NCI-H2107 treated with DMSO at 0.1 percent for 48 hours (cell line): ENCODE measurements around the gene NHS.

Experiments
- DNase-seq: peaks from one replicate; lab custom pipeline; 2025; ENCODE audit not compliant: unreplicated experiment; lab: John Stamatoyannopoulos, UW

The NHS gene

DNA sequence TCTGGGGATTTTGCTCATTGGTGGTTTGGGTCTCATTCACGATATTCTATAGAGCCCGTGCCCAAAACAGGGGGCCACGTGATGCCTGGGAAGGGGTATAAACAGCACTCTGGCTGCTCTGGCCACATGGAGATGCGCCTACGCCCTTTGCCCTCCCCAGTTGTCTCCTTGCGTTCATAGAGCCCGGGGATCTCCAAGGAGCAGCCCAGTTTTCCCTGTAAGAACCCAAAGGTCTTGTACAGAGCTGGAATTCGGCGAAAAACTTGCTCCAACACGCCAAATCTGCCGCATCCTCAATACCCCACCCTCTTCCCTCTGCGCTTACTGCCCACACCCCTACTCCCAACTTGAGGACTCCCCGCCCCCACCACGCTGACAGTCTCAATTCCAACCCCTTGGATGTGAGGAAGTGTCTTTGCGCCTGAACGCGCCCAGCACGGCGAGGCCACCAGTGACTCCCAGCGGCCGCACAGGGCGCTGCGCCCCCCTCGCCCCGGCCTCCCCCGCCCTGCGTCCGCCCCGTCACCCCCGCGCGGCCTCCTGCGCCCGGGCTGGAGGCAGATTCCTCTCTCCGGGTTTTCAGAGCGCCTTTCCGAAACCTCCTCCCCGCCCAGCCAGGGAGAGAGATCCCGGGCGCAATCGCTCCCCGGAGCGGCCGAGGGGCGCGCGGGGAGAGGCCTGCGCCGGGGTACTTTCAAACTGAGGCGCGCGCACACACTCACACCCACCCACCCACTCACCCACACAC lies at the start of gene NHS:
Gene NHS (plus strand): TSS at position 582 of the 748 bp plus-strand sequence. CDS start 558 bp downstream, outside the sequence.
- DNase-seq: peak; percentile 70

DNA sequence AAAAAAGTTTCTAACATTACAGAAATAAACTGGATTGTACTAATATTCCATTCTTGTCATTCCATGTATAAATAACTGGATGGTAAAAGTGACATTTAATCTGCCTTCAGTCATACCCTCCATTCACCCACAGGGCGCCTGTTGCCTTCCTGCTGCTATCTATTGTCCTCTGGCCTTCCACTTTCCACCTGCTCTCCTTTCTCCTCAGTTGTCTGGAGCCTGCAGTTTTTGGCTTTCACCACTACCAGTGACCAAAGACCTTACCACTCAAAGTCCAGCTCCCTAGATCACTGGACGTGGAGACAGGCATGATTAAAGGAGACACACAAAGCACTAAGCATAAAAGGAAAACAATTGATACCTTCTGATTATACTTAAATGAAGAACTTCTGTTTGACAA lies 46.2 kb upstream of the NHS start:
- DNase-seq: peak; percentile 68

DNA sequence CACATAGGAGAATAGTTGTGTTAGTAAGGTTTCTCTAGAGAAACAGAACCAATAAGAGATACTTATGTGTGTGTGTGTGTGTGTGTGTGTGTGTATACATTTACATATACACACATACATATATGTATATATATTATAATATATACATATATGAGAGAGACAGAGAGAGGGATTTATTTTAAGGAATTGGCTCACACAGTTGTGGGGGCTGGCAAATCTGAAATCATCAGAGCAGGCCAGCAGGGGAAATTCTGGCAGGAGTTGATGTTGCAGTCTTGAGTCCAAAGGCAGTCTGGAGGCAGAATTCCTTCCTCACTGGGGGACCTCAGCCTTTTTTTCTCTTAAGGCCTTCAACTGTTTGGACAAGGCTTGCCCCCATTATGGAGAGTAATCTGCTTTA lies 38.6 kb upstream of the NHS start:
- no peak for DNase-seq

DNA sequence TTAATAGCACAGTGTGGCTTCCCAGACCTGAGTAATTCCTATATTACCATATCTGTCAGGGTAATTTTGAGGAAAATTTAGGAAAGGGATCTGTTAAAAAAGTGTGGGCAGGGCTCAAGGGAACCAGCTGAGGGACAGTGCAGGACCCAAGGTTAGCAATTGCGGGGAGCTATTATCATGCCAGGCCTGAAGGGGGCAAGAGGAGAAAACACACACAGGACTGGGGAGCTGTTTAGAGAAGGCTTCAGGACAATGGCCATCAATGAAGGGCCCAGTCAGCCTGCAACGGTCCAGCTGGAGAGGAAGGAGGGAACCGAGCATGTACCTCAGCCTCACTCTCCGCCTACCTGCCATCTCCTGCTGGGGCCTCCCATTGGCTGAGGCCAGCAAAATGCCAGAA lies 19.0 kb upstream of the NHS start:
- no peak for DNase-seq

DNA sequence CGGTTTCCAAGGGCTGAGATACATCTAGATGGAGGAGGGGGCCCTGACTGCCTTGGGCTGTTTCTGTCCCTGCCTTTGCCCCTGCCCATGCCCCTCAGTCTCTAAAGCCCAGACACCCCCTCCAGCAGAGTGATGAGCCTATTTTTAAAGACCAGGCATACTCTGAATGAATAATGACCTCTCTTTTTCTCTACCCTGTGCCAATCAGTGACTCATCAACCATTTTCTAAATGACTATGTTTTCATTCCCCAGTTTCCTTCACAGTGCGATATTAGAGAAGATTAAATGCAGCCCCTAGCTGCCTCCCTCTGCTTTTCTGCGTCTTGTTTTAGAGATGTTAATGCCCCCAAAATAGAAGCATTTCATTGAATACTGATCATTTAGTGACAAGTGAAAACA lies 15.5 kb upstream of the NHS start:
- no peak for DNase-seq

DNA sequence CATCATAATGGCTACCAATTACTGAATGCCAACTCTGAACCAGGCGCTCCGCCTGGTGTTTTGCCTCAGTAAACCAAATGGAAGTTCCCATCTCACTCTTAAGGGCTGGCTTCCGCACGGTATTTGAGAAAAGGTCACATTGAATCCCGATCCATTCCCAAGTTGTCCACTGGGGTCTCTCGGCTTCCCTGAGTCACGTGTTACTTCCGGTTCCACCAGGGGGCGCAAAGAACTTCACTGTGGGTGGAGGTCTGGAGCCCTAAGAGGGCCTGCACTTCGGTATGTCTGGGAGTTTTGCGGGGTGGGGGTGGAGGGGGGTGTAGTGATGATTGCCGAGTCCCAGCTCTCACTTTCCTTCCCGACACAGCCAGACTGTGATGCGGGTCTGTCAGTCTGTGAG lies 13.4 kb upstream of the NHS start:
- DNase-seq: no peak

DNA sequence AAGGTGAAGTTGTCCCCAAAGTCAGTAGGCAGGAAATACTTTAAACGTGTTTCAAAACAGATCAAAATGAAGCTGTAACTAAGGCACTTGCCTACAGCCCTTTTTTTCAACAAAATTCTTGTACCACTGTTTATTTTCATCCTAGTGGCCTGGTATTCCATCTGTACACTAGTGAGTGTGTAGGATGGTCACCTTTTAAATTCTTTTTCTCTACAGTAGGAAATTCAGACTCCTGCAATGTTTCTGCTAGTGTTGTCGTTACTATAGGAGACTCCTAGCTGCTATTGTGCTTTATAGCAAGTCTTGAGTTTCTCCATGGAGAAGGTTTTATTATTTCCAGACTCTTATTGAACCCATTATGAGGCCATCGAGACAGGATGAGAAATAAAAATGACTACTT lies 7.0 kb upstream of the NHS start:
- no peak for DNase-seq

DNA sequence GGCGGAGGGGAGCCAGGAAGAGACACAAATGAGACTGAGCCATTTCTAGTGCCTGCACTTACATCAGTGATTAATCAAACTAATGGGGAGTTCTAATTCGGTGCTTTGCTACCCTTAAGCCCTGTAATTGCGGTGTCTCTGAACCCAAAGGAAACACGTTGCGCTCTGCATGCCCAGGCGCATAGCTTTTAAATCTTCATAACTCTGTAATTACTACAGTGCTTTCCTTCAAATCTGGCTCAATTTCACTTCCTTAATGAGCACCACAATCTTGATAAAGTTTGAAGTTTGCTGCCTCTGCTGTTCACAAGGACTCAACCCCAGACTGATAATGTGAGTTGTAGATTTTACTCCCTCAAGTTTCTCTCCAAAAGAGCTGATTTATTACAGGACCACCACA lies 5.7 kb upstream of the NHS start:
- DNase-seq: no peak

DNA sequence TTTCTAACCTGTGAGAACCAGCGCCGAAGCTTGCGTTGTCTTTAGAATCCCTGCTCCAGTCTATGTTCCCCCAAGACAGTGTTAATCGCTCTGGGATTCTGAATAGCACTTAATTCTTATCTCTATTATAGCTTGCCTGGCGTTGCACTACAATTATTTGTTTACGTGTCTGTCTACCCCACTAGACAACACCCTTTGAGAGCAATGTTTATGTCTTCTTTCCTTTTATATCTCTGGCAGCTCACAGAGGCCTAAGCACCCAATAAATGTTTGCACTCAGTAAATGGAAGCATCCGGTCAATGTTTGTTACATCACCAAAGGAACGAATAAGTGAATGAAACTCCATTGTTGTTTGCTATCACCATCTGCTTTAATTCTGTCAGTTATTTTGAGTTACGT lies 4.8 kb upstream of the NHS start:
- DNase-seq: no peak

DNA sequence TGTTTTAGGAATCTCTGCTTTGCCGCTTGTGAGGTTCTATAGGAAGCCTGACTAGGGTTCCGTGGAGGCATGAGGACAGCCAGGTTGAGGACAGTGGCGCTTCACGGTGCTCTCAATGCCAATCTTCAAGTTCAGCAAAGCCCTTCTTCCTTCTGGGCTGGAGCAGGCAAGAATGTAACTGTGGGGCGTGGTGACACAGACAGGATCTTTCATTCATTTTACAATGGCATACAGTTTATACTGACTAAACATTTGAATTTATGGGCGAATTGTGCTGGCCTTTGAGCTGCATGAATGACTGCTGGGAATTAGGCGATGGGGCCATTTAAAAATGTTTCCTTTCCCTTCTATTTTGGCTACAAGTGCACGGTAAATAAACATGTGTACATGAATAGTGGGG lies 2.9 kb upstream of the NHS start:
- no peak for DNase-seq

DNA sequence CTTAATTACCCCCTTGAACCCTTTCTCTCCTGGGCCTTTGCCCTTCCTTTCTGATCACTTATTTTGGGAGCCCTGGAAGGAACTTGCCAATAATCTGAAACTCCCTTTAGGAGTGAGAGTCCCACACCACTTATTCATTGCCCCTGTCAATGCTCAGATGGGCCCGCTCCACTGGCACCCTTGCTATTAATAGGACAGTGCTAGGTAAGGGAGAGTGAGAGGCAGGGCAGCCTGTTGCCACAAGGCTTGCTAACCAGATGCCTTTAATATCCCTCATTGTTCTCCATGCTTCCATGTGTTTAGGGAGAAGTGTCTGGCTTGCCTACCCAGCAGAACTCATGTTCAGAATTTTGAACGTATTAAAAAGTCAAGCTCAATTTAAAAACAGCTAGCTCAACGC lies 1.7 kb upstream of the NHS start:
- no peak for DNase-seq

DNA sequence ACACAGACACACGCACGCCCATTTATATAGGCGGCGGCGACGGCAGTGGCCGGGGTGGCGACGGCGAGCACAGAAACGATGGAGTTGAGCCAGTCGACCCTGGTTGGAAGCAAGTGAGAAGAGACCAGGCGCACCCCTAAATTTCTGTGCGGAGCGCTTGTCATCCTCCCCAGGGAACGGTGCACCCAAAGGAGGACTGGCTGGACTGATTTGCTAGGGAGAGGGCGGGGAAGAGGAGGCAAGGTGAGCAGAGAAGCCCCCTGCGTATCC lies 302 bp downstream of the NHS start:
- no peak for DNase-seq

DNA sequence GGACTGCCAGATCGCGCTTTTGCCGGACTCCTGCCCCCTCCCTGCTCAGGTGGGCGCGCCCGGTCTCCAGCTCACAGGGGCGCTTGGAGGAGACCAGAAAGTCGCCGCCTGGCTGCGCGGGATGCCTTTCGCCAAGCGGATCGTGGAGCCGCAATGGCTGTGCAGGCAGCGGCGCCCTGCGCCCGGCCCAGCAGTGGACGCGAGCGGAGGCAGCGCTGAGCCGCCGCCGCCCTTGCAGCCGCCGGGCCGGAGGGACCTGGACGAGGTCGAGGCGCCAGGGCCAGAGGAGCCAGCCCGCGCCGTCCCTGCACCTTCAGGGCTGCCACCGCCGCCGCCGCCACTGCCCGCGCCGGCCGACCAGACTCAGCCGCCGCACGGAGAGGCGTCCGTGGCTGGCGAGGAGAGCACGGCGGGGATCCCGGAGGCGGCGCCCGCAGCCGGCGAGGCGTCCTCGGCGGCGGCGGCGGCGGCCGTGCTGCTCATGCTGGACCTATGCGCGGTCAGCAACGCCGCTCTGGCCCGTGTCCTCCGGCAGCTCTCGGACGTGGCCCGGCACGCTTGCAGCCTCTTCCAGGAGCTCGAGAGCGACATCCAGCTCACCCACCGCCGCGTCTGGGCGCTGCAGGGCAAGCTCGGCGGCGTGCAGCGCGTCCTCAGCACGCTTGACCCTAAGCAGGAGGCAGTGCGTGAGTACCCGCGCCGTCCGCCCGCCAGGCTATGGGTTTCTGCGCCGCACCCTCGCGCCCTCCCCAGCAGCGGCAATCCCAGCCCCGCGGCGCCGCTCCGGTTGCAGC lies 834 bp downstream of the NHS start:
- DNase-seq: no peak

DNA sequence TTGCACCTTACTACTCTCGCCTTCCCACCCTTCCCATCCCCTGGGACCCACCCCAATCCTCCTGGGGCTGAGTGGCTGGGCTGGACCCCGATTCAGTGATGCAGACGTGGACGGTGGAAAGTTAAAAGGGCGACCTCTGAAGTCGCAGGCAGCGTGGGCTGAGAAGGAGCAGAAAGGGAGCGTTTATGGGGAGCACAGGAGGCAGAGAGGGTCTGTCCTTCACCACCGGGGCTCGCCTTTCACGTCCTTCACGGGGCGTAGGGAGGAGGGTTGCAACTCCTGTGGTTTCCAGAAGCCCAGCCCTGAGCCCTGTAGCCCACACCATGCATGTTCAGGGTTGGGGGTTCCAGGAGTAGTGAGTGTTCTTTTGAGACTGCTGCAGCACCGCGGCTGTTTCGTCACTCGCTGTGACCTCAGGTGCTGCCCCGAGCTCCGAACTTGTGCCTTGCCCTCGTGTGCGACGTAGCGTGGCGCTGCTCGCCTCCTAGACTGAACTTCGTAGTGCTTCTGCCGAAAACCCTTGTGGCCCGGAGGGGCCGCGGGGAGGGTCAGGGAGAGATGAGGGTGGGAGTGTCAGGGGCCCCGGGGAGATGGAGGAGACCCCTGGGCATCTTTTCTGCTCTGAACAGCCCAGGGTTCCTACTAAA lies 1.6 kb downstream of the NHS start:
- DNase-seq: peak; percentile 57

DNA sequence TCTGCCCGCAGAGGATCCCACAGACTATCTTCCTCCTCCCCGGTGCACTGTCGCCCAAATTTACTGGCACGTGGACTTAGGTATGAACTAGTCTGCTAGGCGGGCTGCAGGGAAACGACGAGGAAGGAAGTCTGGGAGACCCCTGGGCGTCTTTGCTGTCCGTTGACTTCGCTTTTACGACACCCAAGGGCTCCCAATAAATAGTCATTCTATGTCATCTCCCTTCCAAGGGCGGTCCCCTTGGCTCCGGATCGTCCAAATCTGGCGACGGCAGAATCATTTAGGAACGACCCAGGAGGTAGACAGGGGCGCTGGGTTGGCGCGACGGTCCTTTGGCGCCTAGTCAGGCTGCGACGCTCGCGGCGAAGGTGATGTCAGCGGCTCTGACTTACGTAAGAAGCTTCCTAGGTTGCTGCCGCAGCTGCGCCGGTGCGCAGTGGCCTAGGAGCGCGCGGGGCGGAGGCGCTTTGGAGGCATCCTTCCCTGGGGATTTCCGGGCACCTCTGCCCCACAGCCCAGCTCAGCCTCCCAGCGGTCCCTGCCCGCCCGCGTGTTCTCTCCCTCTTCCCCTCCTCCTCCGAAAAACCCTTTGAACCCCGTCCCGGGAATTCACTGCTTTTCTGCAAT lies 2.2 kb downstream of the NHS start:
- peak; percentile 58 for DNase-seq

DNA sequence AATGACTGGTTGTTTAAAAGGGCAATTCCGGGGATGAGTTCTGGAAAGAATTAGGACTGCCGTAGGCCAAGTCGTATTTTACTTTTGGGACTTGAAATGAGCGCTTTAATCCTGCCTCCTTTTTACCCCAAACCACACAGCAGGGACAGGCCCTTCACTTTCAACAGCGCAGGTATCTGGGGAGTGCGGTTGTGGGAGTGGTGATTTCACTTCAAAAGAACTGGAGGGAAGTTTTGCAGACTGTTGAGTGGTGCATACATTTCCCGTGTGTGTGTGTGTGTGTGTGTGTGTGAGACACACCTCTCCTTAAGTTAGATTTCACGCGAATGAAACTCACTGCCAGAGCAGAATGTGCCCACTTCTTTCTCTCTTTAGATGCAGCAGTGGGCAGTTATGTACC lies 2.8 kb downstream of the NHS start:
- DNase-seq: peak; percentile 50

DNA sequence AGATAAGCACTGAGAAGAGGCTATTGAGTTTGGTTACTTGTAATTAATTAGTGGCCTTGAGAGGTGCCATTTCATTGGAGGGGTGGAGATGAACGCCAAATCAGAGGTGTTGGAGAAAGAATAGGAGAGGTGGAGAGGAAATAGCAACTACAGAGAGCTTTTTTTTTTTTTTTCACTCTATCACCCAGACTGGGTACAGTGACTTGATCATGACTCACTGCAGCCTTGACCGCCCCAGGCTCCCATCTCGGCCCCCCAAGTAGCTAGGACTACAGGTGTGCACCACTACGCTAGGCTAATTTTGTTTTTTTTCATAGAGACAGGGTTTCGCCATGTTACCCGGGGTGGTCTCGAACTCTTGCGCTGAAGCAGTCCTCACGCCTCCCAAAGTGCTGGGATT lies 5.2 kb downstream of the NHS start:
- no peak for DNase-seq

DNA sequence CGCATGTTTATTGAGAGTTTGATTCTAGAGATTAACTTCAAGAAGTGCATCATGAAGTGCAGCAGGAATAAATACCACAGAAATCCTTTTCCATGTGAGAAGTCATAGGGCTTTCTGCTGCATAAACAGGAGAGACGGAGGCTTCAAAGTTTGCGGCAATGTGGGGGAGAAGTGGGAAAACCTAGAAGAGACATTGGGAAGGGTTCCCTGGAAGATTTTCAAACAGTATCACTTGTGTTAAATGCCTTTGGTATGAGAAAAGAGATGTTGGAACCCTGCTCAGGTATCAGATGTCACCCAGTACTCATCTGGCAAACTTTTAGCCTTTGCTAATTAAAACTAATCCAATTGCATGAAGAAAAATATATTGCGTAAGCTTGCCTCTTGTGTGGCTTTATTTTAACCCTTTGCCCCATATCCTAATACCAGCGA lies 15.4 kb downstream of the NHS start:
- no peak for DNase-seq

DNA sequence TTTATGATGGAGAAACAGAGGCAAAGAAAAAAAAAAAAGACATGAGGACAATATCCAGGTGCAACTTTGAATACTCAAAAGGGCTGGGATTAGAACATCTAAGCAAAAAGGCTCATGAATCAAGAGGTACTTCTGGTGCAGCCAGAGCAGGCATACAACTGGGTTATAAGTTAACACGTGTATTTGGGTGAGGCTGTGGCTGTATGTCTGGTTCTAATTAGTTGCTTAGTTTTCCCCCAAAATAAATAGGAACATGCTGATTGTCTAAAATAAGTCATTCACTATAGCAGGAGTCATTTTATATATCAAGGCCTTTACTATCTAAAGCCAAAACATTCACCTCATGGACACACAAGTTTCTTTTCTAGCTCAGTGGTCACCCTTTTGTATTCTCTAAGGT lies 20.2 kb downstream of the NHS start:
- DNase-seq: no peak

DNA sequence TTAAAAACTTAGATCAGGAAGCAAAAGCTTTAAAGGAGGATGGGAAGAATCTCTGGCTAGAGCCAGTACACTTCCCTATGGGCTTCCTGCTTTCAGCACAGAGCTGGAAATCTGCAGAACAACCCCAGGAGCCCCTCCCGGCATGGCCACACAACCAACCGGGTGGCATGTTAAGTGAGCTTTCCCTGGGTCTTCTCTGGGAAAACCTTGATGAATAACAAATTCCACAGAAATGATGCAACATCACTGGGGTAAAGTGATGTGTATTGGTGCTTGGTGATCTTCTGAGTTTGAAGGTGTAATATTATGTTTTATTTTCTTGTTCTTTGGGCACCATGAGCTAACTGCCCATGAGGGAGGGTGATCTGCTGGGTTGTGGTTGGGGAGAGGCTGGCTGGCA lies 22.1 kb downstream of the NHS start:
- DNase-seq: no peak

DNA sequence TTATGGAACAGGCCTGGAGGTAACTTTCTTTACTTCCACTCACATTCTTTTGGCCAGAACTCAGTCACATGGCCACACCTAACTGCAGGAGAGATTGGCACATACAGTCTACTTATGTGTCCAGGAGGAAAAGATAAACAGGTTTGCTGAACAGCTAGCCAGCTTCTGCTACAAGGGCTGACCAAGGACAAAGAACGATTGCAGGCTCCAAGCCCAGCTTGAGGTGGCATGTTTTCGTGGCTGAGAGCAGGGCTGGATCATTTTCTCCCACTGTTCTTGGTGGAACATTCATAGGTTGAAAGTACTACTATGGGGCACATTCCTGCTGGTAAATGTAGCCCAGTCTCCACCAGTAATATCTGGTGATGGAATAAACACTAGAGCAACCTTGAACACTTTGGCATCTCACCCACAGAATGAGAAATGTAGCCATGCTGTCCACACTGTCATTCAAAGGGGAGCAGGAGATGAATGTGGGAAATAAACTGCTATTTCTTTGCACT lies 28.2 kb downstream of the NHS start:
- DNase-seq: no peak

DNA sequence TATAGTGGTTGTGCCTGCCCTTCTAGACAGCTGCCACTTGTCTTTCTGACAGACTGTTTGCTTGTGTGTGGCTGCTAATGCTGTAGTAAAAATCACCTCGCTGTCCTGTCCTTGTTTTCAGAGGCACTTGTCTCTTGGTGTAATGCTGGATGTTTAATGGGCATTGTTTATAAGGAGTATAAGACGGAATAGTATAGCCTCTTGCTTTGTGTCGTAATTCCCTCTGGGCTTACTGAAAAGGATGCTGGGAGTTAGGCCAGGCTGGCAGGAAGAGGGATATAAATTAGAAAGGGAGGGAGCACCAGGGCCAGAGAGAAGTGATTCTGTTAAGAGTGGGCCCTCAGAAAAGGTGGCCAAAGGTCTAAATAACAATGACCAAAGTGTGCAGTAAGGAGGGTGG lies 29.0 kb downstream of the NHS start:
- peak; percentile 71 for DNase-seq
